NCI-H2029 treated with DMSO at 0.1 percent for 48 hours (cell line): Measurements from ENCODE around the gene PPP2R2C.
A peak's percentile ranks its signal among the peaks of the same experiment; 100 is the strongest.

Experiments
- DNase-seq: peaks from one replicate; lab custom pipeline; 2025; lab: John Stamatoyannopoulos, UW

The PPP2R2C gene

DNA sequence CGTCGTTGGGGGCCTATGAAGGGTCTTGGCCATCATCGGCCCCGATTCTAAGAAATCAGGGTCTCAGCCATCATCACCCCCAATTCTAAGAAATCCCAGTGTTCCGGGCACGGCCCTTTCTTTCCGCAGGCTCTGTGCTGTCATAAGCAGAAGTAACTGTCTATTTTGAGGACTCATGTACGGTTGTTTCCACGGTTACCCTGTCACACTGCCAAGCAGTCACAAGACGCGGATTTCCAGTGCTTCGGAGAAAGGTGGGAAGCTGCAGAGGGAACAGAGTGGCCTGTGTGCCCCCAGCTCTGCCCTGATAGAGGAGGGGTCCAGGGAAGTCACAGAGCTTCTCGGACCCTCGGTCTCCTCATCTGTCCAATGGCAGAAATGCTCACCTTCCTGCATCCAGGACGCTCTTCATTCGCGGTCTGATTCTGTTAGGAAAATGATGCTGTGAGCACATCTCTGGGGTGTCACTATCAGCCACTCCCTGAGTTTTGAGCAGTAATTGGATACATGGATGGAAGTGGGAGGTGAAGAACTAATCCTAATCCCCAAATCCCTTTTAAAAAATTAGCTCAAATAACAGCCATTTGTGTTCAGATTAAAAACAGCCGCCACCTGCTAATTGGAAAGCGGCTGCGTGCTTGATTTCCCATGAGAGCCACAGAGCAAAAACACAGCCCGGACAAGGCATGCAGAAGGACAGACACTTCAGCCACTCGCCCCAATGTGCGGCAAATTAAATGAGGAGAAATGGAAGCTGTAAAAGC lies 129.7 kb downstream of the PPP2R2C start:
- DNase-seq, result peak; percentile 20

DNA sequence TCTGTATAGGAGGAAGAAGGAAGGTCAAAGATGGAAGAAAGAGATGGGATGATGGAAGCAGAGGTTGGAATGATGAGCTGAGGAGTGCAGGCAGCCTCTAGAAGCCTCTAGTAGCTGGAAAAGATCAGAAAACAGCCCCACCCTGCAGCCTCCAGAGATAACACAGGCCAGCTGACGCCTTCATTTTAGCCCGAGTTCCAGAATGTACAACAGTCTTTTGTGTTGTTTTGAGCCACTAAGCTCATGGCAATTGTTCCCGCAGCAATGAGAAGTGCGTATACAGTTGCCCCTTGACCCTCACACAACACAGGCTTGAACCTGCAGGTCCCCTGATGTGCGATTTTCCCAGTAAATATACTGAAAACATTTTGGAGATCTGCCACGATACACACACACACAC lies 130.7 kb downstream of the PPP2R2C start:
- no peak for DNase-seq

DNA sequence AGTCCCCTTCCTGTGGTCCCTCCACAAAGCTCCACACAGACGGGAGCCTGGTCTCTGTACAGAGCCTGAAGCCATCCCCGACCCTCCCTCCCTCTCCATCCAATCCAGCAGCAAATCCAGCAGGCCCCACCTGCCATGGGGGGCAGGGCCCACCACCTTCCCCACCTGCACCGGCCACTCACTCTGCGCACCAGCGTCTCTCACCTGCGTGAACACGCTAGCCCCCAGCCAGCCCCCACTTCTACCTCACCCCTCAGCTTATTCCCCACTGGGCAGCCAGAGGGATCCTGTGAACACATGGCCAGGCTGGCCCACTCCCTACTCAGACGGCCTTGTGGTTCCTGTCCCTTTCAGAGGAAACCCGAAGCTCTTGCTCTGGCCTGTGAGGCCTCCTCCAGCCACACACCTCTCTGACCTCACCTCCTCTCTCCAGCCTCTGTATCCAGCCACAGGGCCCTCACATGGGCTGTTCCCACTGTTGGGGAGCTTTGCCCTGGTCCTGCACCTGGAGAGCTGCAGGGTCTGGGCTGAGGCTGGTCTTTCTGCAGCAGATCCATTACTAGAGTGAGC lies 131.9 kb downstream of the PPP2R2C start:
- no peak for DNase-seq

DNA sequence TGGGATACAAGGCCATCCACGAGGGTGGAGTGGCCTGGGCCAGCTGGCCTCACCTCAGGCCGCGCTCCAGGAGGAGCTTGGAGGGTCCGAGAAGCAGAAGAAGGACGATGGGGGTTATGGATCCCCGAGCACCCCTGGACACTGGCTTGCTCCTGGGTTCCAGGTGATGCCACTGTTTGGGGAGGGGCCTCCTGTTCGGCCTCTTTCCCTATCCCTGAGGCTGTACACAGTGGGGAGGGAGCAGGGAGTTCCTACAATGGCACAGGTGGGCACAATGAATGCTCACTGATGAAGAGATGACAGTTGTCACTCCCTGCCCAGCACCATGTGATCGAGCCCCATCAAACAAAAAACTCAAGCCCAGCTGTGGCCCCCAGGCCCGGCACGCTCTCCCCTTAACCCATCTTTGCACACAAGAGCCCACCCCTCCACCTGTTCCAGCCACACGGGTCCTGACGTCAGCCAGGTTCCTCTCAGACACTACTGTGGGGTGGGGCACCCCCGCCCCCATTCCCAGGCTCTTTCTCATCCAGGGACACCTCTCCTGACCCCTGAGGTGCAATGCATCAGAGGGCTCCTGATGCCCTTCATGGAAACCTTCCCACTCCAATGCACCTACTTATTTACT lies 132.5 kb downstream of the PPP2R2C start:
- no peak for DNase-seq

DNA sequence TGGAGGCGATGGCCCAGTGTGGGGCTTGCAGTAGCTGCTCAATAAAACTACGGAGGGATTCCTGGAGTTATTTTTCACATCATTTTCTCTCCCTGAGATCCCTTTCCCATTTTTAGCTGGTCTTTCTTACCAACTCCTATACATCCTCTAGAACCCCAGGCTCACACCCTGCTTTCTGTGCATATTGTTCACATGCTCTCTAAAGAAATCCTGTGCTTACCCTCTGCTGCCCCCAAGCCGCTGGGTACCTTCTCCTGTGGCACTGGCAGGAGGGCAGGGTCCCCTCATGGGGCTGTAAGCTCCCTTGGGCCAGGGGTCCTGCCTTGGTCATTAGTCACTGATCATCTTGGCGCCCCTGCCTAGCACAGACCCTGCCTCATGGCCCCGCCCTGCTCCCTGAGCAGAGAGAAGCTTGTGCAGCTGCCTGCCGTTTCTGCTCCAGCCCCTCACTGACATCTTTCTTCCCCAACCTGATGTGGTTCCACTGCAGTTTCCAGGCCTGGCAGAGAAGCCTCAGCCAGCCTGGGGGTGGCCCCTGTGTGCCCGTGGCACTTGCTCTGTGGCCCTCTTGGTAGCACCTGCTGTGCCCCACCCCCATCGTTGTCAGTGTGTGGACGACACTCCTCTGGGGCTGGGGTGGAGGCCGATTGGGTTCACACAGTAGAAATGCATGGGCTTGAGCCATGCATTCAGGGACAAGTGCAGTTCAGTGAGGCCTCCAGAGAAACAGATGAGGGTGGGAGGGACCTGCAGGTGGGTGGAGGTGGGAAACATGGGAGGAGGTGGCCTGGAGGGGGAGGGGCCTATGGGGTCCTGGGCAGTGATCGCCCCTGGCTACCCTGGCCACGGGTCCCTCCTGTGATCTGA lies 133.2 kb downstream of the PPP2R2C start:
- DNase-seq, result no peak

DNA sequence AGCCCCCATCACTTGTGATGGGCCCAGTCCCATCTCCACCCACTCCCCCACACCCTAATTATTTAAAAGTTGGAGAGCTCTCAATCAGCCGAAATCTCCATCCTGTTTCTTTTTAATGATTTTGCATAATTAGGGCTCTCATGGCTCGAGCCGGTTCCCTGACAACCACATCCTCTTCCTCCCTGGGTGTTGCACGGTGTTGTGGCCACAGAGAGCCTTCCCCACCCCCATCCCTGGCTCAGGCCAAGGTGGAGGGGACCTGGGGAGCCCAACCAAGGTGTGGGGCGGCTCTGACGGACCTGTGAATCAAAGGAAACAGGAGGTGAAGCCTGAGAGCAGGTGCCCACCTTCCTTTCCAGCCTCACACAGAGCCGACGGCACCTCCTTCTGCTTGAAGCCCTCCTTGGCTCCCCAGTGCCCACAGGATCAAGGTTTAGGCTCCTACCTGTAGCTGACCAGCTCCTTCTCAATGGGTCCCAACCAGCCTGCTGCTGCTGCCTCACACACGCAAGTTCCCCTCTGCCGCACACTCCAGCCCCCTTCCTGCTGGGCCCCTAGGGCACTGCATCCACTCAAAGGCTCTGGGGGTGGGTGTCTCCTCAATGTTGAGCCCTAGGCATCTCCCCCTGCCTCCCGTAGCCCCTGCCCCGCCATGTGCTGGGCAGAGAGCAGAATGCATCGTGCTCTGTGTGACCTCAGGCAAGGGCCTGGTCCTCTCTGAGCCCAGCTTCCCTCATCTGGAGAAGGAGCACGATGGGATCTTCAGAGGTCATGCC lies 134.1 kb downstream of the PPP2R2C start:
- no peak for DNase-seq

DNA sequence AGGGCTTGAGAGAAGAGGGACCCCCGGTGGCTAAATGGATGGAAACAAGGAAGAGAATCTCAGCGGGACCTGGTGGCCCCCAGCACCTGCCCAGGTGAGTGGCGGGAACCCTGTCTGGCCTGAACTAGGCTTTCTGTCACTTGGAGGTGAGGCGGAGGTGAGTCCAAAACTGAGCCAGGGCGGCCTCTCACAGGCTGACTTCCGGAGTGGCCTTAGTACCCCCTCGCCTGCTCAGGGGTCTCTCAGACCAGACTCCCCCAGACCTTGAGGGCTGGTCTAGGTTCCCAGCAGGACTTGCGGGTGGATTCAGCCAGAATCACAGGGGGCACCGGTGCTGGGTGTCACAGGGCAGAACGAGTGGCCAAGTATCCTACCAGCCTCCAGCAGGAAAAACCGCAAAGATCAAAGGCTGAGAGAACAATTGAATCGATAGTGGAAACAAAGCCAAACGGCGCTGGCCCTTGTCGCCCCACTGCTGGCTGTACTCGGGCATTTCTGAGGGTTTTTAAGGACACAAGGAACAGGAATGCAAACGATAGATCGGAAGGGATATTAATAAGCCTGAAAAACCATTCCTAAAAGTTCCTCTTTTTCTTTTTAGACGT lies 135.0 kb downstream of the PPP2R2C start:
- peak; percentile 23 for DNase-seq

DNA sequence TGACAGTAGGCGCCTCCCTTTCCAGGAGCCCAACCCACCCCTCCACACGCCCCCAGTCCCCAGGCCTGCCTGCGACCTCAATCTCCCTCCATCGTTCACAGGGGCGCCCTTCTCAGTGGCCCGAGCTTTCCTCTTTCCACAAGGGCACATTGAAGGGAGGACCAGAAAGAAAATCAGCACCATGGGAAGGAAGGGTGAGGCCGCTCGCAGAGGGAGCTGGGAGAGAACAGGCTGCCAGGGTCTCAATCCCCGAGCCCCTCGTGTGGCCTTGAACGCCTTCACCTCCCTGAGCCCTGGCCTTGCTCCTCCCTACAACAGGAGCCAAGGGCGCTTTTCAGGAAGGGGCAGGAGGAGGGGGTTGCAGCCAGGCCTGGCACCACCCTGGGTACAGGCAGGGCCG lies 136.2 kb downstream of the PPP2R2C start:
- DNase-seq, result no peak

DNA sequence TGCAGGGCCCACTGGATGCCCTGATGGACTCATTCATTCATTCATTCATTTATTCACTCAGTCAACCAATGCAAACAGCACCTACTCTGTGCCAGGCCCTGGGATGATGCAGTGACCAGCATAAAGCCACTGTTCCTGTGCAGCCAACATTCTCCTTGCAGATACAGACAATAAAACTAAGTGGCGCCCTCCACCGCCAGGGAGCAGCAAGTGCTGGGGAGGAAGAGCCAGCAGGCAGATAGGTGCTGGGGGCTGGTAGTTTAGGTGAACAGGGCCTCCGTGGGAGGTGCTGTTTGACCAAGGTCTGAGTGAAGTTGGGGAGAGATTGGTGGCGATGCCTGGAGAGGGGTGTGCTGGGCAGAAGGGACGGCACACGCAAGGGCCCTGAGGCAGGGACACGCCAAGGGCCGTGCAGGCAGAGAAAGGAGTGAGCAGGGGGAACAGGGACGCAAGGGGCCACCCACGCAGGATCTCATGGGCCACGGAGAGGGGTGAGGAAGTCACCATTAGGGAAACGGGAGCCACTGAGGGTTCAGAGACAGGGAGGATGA lies 137.3 kb downstream of the PPP2R2C start:
- DNase-seq, result no peak

DNA sequence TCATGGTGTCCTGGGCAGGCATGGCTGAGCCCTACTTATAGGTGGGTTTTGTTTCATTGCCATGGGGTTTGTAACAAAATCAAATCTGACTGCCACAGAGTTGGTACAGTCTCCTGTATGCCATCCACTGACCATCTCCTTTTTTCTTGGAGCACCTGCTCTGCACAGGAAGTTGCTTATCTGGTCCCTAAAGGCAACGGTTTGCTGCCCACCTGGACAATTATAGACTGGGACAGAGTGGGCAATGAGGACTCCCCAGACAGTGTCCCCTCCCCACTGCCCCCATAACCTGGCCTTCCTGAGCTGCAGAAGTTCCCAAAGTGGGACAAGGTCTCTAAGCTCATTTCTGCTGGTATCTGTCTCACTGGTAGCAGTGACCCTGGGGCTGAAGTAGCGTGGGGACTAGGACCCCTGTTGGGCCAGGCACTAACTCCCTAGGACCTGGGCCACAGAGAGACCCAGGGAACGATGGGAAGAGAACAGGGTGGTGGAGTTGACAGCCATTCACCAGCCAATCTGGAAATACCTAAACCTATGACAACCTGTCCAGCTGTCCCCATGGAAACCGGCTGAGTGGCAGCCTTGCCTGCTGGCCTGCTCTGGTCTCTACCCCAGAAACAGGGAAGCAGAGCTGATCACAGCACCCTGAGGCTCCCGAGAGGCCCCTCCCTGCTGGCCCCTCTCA lies 138.1 kb downstream of the PPP2R2C start:
- no peak for DNase-seq

DNA sequence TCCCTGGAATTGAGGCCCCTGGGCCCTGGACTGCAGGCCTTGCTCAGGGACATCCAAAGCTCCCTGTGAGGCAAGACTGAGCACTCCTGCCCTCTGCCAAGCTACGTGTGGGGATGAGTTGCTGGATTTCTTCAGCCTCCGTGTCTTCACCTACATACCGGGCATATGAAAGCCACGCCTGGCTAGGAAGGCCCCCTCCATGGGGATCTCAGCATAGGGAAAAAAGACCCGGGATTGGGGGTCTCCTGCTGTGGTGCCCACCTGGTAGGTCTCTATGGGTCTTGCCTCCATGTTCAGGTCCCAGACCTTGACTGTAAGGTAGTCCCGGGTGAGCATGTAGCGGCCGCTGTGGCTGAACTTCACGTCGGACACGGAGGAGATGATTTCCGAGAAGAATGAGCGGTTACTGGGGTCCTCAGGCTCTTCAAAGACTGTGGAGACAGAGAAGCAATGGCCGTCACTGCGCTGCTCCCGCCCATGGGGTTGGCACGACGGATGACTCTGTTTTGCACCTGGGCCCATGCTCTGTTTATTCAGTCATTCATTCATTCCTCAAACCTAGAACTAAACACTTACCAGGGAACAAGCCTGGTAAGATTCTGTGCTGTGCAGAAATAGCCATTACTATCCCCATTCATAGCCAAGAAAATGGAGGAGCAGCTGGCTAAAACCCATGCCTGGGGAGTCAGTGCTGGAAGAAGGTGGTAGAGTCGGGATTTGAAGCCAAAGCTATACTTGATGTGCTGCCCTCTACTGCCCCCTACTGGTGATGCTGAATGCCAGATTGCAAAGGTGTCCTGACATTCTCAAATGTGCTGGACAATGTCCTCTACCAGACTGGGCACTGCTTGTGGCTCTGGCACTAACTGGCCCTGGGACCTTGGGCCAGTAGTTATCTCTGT lies 138.9 kb downstream of the PPP2R2C start:
- no peak for DNase-seq

DNA sequence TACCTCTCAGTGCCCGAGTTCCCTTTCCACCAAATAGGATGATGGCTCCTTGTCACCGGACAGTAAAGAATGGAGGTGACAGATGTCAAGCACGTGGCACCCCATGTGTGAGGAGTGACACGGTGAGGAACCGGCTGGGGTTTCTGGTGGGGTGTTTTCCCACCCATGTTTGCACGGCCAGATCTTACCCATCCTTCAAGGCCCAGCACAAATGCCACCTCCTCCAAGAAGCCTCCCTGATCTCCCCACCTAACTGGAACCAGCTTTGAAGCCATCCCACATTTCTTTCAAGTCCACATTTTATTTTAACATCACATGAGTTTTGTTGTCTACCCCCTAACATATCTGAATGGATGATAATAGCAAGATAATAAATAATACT lies 139.8 kb downstream of the PPP2R2C start:
- DNase-seq, result no peak

DNA sequence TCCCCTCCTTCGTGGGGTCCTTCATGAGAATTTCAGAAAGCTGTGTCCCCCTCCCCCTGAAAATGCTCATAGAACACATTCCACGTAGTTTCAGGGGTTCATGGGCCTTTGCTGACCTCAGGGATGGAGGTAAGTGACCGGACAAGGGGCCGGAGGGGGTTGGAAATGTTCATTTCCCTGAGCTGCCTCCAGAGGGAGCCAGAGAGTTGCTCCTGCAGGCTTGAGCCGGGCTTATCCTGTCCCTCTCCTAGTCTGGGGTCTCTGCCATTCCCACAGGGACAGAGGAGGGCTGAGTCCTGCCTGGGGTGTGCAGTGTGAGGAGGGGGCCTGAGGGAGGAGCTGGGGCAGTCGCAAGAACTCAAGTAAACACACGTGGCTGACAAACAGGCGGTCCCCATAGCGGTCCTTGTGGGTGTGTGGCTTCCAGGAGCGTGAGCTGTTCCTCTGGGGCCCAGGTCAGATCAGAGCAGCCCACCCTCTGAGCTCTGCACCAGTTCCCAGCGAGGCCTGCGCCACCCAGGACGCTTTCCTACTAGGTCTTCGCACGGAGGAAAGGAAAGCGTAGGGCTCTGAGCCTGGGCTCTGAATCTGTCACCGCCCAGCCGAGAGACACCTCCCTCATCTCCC lies 140.3 kb downstream of the PPP2R2C start:
- DNase-seq, result no peak

DNA sequence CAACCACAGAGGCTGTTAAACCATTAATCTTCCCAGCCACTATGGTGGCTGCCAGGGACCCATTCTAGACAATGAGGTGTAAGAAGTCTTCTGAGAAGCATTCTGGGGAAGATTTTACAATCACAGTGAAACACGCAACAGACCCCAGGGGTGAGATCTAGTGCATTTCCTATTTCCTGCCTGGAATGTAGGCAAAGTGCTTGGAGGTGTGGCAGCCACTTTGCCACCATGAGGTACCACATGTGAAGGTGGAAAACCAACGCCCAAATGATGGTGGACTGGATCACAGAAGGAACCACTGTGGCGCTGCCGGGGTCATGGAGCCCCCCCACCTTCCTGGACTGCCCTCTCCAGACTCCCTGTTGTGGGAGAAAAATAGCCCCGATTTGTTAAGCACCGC lies 140.9 kb downstream of the PPP2R2C start:
- no peak for DNase-seq

DNA sequence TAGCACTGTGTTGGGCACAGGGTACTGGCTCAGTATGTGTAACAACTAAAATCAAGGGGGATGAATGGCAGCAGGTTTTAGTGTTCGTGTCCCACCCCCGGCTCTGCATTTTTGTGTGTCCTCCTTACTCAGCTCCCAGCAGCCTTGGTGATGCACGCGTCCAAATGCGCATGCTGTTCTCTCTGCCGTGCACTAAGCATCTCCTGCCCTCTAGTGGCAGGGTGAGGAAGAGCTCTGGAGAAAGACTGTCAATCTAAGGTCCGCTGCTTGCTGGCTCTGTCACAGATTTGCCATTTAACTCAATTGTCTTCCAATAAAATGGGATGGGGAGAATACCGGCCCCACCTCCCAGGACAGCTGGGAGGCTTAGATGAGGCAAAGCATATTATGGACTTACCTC lies 141.4 kb downstream of the PPP2R2C start:
- no peak for DNase-seq

DNA sequence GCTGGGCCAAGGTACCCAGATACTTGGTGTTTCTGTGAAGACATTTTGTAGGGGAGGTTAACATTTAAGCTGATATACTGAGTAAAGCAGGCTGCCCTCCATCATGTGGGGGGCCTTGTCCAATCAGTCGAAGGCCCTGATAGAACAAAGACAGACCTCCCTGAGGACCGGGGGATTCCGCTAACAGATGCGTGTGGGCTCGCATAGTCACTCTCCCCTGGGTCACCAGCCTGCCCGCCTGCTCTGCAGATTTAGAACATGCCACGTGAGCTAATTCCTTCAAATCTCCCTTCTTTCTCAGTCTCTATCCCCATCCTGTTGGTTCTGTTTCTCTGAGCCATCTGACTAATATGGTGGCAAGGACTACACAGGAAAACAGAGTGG lies 142.0 kb downstream of the PPP2R2C start:
- DNase-seq, result no peak

DNA sequence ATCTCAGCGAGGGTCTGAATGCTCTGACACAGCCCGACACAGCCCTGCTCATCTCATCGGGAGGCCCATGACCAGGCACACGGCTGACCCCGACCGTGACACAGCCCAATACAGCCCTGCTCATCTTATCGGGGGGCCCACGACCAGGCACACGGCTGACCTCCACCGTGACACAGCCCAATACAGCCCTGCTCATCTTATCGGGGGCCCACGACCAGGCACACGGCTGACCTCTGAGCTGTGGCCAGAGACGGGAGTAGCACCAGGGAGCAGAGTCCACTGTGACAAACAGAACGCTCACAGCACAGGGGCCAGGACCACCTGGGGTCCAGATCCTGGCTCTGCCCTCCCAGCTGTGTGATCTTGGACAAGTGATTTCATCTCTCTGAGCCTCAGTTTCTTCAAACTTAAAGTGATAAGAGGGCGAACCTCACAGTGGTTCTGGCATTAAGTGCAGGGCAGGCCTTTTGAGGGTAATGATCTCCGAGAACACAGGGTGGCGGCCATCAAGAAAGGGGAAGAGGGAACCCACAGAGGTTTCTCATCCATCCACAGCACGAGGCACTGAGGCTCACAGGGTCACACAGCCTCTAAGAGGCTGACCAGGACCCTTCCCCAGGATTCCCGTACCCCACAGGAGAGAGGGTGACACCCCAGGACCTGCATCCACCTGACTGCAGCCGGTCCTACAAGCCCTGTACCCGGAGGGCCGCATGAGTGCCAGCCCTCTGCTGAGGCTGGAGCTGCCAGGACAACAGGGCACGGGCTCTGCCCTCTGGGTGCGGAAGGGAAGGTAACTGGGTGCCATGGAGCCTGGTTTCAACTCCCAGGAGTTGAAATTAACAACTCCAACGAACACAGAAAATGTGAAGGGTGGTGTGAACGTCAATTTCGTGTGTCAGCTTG lies 142.7 kb downstream of the PPP2R2C start:
- no peak for DNase-seq

DNA sequence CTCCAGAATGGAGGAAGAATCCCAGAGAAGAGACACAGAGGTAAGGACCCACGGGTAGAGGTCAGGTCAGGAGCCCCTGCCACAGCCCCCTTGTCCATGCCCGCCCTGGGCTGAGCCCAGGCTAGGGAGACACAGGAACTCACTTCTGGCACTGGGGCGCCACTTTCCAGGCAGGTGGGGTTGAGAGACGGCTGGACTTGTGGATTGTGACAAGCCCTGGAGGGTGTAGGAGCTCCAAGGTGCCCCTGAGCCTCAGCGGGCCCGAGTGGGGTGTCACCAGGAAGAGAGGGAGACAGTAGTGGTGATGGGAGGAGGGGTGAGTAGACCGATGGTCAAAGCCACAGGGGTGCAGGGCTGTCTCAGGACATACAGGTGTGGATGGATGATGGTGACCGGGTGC lies 143.9 kb downstream of the PPP2R2C start:
- DNase-seq, result no peak
